Frontal cortex (tissue), 4 donors: ENCODE measurements around the gene VKORC1. TPM values are rescaled to one million over a fixed set of nuclear protein-coding genes. Genes with fewer than 3 reads are reported as not detected.
"Not testable (repeated sequence)": the region's sequence is repeated elsewhere in the genome, so short reads cannot be mapped to it uniquely, and the experiment has no call there.

Source experiments
- DNase-seq, 2 donors: peaks; one replicate each; pipeline ENCODE4 v3.0.0; 2012; ENCODE audit warnings: low spot score in 2 of 2
- FAIRE-seq: peaks from 2 replicates; lab custom pipeline; 2012; peaks lifted over from hg19 to GRCh38; lab: Jason Lieb, UNC
- total RNA-seq: library from RNA; depleted of rRNA; stranded (reverse); fragments of >200 nt; gene quantifications from one replicate; pipeline ENCODE4 v1.2.3, GENCODE V29; 2014
- donor health status: control.
- donor health status: control.
- donor health status: control.

Gene VKORC1
- total RNA-seq, 1 donor from 2014 or later, result 35.9 TPM

GRCh38 chr16:31108794-31109558 lies 14.4 kb upstream of the VKORC1 start:
- FAIRE-seq (no peak), DNase-seq (no peak)

GRCh38 chr16:31108035-31108793 lies 13.6 kb upstream of the VKORC1 start, which contains the start of gene BCKDK:
BCKDK (plus strand) TSS chr16:31108386; CDS start chr16:31109224, 838 bp downstream.
- DNase-seq, result peak; percentile 90
- no peak for FAIRE-seq

- DNase-seq, result no peak
Observed at GRCh38 chr16:31107465-31107867, 12.9 kb upstream of the VKORC1 start.

GRCh38 chr16:31106509-31107464 lies 12.2 kb upstream of the VKORC1 start:
- DNase-seq (no peak), FAIRE-seq (no peak)

More at GRCh38 chr16:31107465-31107867, 12.9 kb upstream of the VKORC1 start:
- no peak for FAIRE-seq

GRCh38 chr16:31105677-31106213 lies 11.1 kb upstream of the VKORC1 start:
- peak; percentile 84 to 92 for DNase-seq
- FAIRE-seq, result no peak

- not testable (repeated sequence) for DNase-seq, FAIRE-seq
Observed at GRCh38 chr16:31100876-31101641, 6.5 kb upstream of the VKORC1 start.

- DNase-seq, result no peak
- FAIRE-seq, result no peak
Observed at GRCh38 chr16:31099860-31100638, 5.5 kb upstream of the VKORC1 start.

GRCh38 chr16:31094088-31094423 lies 541 bp downstream of the VKORC1 start:
- FAIRE-seq, result no peak
- no peak for DNase-seq

GRCh38 chr16:31093132-31093703 lies 1.4 kb downstream of the VKORC1 start:
- DNase-seq, result peak in 1 of 2 donors; percentile 64
- no peak for FAIRE-seq

- FAIRE-seq (no peak), DNase-seq (no peak)
Observed at GRCh38 chr16:31092330-31092729, 2.3 kb downstream of the VKORC1 start.

- no peak for DNase-seq
- FAIRE-seq, result no peak
Observed at GRCh38 chr16:31090540-31090939, 4.1 kb downstream of the VKORC1 start.

GRCh38 chr16:31089199-31089598 lies 5.4 kb downstream of the VKORC1 start:
- DNase-seq, result no peak
- FAIRE-seq, result no peak

- DNase-seq, result no peak
- FAIRE-seq, result no peak
Observed at GRCh38 chr16:31088459-31089183, 6.0 kb downstream of the VKORC1 start, which contains the start of gene PRSS53. PRSS53 (minus strand) TSS chr16:31088943; CDS start chr16:31088809, 134 bp downstream.

- FAIRE-seq, result no peak
Observed at GRCh38 chr16:31087971-31088370, 6.6 kb downstream of the VKORC1 start.

GRCh38 chr16:31087481-31087880 lies 7.1 kb downstream of the VKORC1 start:
- DNase-seq (no peak), FAIRE-seq (no peak)

More at GRCh38 chr16:31087971-31088370, 6.6 kb downstream of the VKORC1 start:
- no peak for DNase-seq

GRCh38 chr16:31086629-31086906 lies 8.0 kb downstream of the VKORC1 start:
- DNase-seq (no peak), FAIRE-seq (no peak)

GRCh38 chr16:31085873-31086628 lies 8.5 kb downstream of the VKORC1 start:
- FAIRE-seq, result no peak

More at GRCh38 chr16:31085873-31086628, 8.5 kb downstream of the VKORC1 start:
- DNase-seq, result no peak
